ENCODE measurements around the gene EGLN2. TPM values are rescaled to one million over a fixed set of nuclear protein-coding genes. Genes with fewer than 3 reads are reported as not detected.

The EGLN2 gene
- total RNA-seq, 2 donors from 2014 or later: 87.4 to 99.8 TPM

GRCh38 chr19:40803857-40804782 is 5.1 kb downstream of the EGLN2 start:
- H3K27ac Mint-ChIP-seq: peak overlapping the region; percentile 57
- H3K27me3 Mint-ChIP-seq (ENCODE audit: insufficient read depth): no peaks in the 10 kb centered on the region
- no peak overlapping the region for H3K4me3 Mint-ChIP-seq
- no peak overlapping the region for H3K9ac ChIP-seq (ENCODE audit: extremely low read depth, low read length, poor library complexity, severe bottlenecking)
- H3K36me3 ChIP-seq (ENCODE audit: control insufficient read depth, insufficient read depth, low read length): peaks cover 85% of the 10 kb centered on the region
- H3K27me3 ChIP-seq (ENCODE audit: control insufficient read depth, insufficient read depth, low read length, poor library complexity, severe bottlenecking): no peaks in the 10 kb centered on the region
- no peak overlapping the region for H3K27ac ChIP-seq (ENCODE audit: low read depth, low read length)
- peak; percentile 66 for DNase-seq
- H3K4me1 ChIP-seq (ENCODE audit: control insufficient read depth, insufficient read depth, low read length): peaks cover 29% of the 10 kb centered on the region
- WGBS, 2 experiments (ENCODE audit: insufficient coverage in 1 of 2, insufficient read length in 1 of 2): 92 to 96% methylated on average over 4 to 6 of the region's 6 CpGs
- no peak overlapping the region for H3K4me3 ChIP-seq (ENCODE audit: low read length)
- H3K9me3 Mint-ChIP-seq: no peaks in the 10 kb centered on the region
- no peaks in the 10 kb centered on the region for H3K9me3 ChIP-seq (ENCODE audit: control insufficient read depth, low read length)
- H3K4me1 Mint-ChIP-seq: peaks cover 63% of the 10 kb centered on the region
- no peak for TF ChIP-seq CTCF (conservative IDR thresholded peaks at IDR 0.05)
- peaks cover 54% of the 10 kb centered on the region for H3K36me3 Mint-ChIP-seq (ENCODE audit: low read depth)

GRCh38 chr19:40804783-40805242 is 5.8 kb downstream of the EGLN2 start:
- peaks cover 29% of the 10 kb centered on the region for H3K4me1 ChIP-seq (ENCODE audit: control insufficient read depth, insufficient read depth, low read length)
- no peak overlapping the region for H3K4me3 ChIP-seq (ENCODE audit: low read length)
- no peak overlapping the region for H3K27ac ChIP-seq (ENCODE audit: low read depth, low read length)
- no peaks in the 10 kb centered on the region for H3K27me3 Mint-ChIP-seq (ENCODE audit: insufficient read depth)
- peaks cover 92% of the 10 kb centered on the region for H3K36me3 ChIP-seq (ENCODE audit: control insufficient read depth, insufficient read depth, low read length)
- peak overlapping the region; percentile 74 for H3K27ac Mint-ChIP-seq
- H3K9me3 Mint-ChIP-seq: no peaks in the 10 kb centered on the region
- H3K4me1 Mint-ChIP-seq: peaks cover 62% of the 10 kb centered on the region
- no peak overlapping the region for H3K4me3 Mint-ChIP-seq
- H3K9me3 ChIP-seq (ENCODE audit: control insufficient read depth, low read length): no peaks in the 10 kb centered on the region
- WGBS, 2 experiments (ENCODE audit: insufficient coverage in 1 of 2, insufficient read length in 1 of 2): 91 to 96% methylated on average over 7 of the region's 7 CpGs
- H3K27me3 ChIP-seq (ENCODE audit: control insufficient read depth, insufficient read depth, low read length, poor library complexity, severe bottlenecking): no peaks in the 10 kb centered on the region
- H3K9ac ChIP-seq (ENCODE audit: extremely low read depth, low read length, poor library complexity, severe bottlenecking): no peak overlapping the region
- peak; percentile 33 for TF ChIP-seq CTCF (conservative IDR thresholded peaks at IDR 0.05)
- no peak for DNase-seq
- peaks cover 54% of the 10 kb centered on the region for H3K36me3 Mint-ChIP-seq (ENCODE audit: low read depth)

GRCh38 chr19:40805258-40805868 is 6.4 kb downstream of the EGLN2 start:
- peaks cover 58% of the 10 kb centered on the region for H3K4me1 Mint-ChIP-seq
- Histone ChIP-seq H3K27me3 (ENCODE audit: control insufficient read depth, insufficient read depth, low read length, poor library complexity, severe bottlenecking) (no peaks in the 10 kb centered on the region), H3K36me3 (ENCODE audit: control insufficient read depth, insufficient read depth, low read length) (peaks cover 88% of the 10 kb centered on the region), H3K9ac (ENCODE audit: extremely low read depth, low read length, poor library complexity, severe bottlenecking) (no peak overlapping the region), H3K9me3 (ENCODE audit: control insufficient read depth, low read length) (no peaks in the 10 kb centered on the region), H3K27ac (ENCODE audit: low read depth, low read length) (no peak overlapping the region), H3K4me3 (ENCODE audit: low read length) (no peak overlapping the region), H3K4me1 (ENCODE audit: control insufficient read depth, insufficient read depth, low read length) (peaks cover 29% of the 10 kb centered on the region)
- no peak overlapping the region for H3K4me3 Mint-ChIP-seq
- H3K27ac Mint-ChIP-seq: peak overlapping the region; percentile 89
- no peak for TF ChIP-seq CTCF (conservative IDR thresholded peaks at IDR 0.05)
- peaks cover 52% of the 10 kb centered on the region for H3K36me3 Mint-ChIP-seq (ENCODE audit: low read depth)
- no peaks in the 10 kb centered on the region for H3K9me3 Mint-ChIP-seq
- DNase-seq: no peak
- H3K27me3 Mint-ChIP-seq (ENCODE audit: insufficient read depth): no peaks in the 10 kb centered on the region
- WGBS, 2 experiments (ENCODE audit: insufficient coverage in 1 of 2, insufficient read length in 1 of 2): 94 to 100% methylated on average over 1 to 2 of the region's 2 CpGs

Measured in endodermal cell (in vitro differentiated cells).